GM12864 (cell line): Measurements from ENCODE around the gene CRYL1.

ENCODE experiments used
- DNase-seq: peaks from one replicate; pipeline ENCODE4 v3.0.0-alpha.2; 2011; ENCODE audit warnings: low read depth
- H3K4me3 ChIP-seq: 2 replicates; pipeline ENCODE4 v1.5.1; 2011; ENCODE audit warnings: mild to moderate bottlenecking, low read depth, low read length, control low read depth
- CTCF ChIP-seq: IDR thresholded peaks from 2 replicates; pipeline ENCODE4 v1.5.1; 2011; ENCODE audit warnings: low read depth, mild to moderate bottlenecking, moderate library complexity, low read length, control low read depth, inconsistent platforms; ENCODE audit errors: missing control alignments

Gene CRYL1

GRCh38 chr13:20553311-20553710 lies 27.7 kb upstream of the CRYL1 start:
- H3K4me3 ChIP-seq: no peak overlapping the region
- no peak for TF ChIP-seq CTCF
- DNase-seq: no peak

GRCh38 chr13:20550799-20551198 lies 25.1 kb upstream of the CRYL1 start:
- no peak overlapping the region for H3K4me3 ChIP-seq
- DNase-seq: no peak
- no peak for TF ChIP-seq CTCF

GRCh38 chr13:20547479-20547908 lies 21.8 kb upstream of the CRYL1 start:
- TF ChIP-seq CTCF: no peak
- no peak for DNase-seq

GRCh38 chr13:20546556-20546955 lies 20.9 kb upstream of the CRYL1 start:
- no peak for DNase-seq
- TF ChIP-seq CTCF: no peak

More at GRCh38 chr13:20547479-20547908, 21.8 kb upstream of the CRYL1 start:
- no peak overlapping the region for H3K4me3 ChIP-seq

GRCh38 chr13:20544201-20544923 lies 18.7 kb upstream of the CRYL1 start:
- H3K4me3 ChIP-seq: no peak overlapping the region
- DNase-seq: no peak

More at GRCh38 chr13:20546556-20546955, 20.9 kb upstream of the CRYL1 start:
- H3K4me3 ChIP-seq: no peak overlapping the region

GRCh38 chr13:20536992-20537391 lies 11.3 kb upstream of the CRYL1 start:
- TF ChIP-seq CTCF: no peak
- no peak for DNase-seq
- no peak overlapping the region for H3K4me3 ChIP-seq

More at GRCh38 chr13:20544201-20544923, 18.7 kb upstream of the CRYL1 start:
- no peak for TF ChIP-seq CTCF
